Measurements from ENCODE around the gene CCDC47.

GRCh38 chr17:63822537-63822936 is 49.1 kb upstream of the CCDC47 start:
- TF ChIP-seq, protein P1, sequence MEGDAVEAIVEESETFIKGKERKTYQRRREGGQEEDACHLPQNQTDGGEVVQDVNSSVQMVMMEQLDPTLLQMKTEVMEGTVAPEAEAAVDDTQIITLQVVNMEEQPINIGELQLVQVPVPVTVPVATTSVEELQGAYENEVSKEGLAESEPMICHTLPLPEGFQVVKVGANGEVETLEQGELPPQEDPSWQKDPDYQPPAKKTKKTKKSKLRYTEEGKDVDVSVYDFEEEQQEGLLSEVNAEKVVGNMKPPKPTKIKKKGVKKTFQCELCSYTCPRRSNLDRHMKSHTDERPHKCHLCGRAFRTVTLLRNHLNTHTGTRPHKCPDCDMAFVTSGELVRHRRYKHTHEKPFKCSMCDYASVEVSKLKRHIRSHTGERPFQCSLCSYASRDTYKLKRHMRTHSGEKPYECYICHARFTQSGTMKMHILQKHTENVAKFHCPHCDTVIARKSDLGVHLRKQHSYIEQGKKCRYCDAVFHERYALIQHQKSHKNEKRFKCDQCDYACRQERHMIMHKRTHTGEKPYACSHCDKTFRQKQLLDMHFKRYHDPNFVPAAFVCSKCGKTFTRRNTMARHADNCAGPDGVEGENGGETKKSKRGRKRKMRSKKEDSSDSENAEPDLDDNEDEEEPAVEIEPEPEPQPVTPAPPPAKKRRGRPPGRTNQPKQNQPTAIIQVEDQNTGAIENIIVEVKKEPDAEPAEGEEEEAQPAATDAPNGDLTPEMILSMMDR (IDR thresholded peaks at IDR 0.05; ENCODE audit: low read depth, low read length, poor library complexity, severe bottlenecking) = no peak
- no peak for TF ChIP-seq EZH2phosphoT487 (IDR thresholded peaks at IDR 0.05; ENCODE audit: borderline replicate concordance, low read length)

All from DOHH2 (cell line).